SK-N-DZ (cell line): ENCODE results near the gene FAM200C.

Experiments used
- DNase-seq: peaks from one replicate; pipeline ENCODE4 v3.0.0-alpha.2; 2015; ENCODE audit warnings: low spot score

The FAM200C gene

DNA sequence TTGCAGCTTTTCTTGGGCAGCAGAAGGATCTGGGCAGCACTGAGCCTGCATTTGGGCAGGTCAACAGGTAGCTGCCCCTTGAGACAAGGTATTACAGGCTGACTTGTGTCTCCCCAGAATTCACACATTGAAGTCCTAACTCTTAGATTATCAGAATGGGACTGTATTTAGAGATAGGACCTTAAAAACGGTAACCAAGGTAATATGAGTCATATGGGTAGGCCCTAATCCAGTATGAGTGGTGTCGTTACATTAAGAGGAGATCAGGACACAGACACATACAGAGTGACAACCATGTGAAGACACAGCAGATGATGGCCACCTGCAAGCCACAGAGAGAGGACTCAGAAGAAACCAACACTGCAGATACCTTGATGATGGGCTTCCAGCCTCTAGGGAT, 32.6 kb downstream of the FAM200C start:
- no peak for DNase-seq

DNA sequence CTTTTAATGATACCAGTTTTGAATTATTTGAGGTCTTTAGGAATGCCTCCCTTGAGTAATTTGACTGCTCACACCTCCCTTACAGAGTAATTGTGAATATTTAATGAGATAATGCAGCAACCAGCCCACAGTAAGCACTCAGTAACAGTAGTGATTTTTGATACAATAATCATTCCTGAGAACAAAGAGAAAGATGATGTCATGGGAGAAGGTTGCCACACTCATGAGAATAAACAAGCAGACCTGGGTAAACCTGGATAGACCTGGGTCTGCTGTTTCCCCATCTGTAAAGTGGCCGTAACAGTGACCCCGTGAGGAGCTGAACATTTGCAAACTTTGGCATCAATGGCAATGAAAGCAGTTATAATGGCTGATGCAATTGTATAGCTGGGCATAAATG, 33.6 kb downstream of the FAM200C start:
- no peak for DNase-seq

- DNase-seq = no peak
Observed at GRCh38 chr5:160363660-160364395, 36.0 kb downstream of the FAM200C start.

- DNase-seq = no peak
Observed at GRCh38 chr5:160363211-160363610, 36.6 kb downstream of the FAM200C start.

DNA sequence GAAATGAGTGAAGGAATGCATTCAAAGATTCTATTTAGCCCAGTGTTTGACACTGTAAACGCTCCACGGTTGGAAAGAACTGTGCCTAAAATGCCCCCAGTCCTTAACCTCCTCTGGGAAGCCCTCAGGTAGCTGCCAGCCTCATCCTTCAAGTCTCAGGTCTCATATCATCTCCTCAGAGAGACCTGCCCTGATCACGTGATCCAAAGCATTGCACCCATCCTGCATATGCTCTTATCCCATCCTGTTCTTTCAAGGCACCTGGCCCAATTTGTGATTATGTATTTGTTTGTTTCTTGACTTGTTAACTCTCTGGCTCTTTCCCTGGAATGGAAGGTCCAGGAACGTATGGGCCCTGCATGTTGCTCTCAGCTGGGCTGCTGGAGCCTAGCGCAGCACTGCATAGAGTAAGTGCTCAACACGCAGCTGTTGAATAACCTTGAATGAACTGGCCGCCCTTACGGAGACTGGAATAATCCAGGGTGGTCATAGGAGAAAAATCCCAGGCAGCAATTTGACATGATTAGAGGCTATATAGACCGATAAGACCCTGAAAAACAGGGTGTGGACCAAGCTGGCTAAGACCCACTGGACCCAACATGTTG, 38.1 kb downstream of the FAM200C start:
- no peak for DNase-seq

DNA sequence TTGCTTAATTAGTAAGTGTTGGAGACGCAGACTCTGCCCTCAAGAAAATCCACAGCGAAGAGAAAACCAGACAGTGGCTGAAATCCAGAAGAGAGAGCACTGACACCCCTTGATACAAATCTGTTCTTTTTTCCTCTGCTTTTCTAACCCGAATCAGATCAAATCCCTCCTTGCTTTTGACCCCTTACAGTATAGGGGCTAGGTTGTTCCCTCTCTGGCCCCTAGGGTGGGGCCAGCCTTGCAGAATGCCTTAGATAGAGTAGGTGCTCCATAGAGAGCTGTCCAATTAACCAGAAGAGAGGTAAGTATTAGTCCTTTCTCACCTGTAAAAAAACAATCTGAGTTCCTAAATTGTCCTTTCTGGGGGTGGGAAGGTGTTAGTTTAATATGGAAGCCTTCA, 39.5 kb downstream of the FAM200C start:
- DNase-seq = no peak

GRCh38 chr5:160359816-160360215, 40.0 kb downstream of the FAM200C start:
- no peak for DNase-seq

GRCh38 chr5:160359242-160359641, 40.6 kb downstream of the FAM200C start:
- DNase-seq = no peak

GRCh38 chr5:160357861-160358411, 41.9 kb downstream of the FAM200C start:
- no peak for DNase-seq

GRCh38 chr5:160357394-160357793, 42.5 kb downstream of the FAM200C start:
- DNase-seq = no peak

DNA sequence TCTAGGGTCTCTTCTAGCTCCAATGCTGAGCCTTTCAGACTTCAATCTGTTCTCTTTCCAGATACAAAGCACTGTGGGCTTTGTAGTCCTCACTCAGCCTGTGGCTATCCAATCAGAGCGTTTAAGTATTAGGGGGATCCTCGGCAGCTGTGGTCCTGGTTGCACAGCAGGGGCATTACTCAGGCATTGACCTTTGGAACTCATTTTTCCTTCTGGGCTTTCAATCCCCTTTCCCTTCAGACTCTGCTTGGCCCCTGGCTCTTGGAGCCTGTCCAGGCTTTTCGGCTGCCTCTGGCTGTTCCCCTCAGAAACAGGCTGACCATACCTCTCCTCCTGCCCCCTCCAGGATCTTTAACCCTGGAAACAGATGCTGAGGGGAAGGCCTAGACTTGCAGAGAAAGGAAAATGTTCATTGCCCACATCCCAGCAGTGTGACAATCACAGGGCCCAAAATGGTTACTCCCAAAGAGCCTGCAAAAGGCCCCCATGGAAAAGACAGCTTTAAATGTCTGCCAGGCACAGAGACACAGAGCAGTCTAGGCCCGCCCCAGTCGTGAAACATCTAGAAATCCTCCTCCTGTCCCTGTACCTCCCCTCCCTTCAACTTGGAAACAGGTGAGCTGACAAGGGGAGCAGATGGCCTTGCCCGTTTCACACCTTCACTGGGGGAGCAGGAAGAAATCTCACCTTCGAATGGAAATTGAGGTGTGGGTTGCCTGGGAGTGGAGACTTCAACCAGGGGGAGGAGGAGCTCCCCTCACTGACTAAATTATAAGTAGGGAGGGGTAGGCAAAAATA, 43.1 kb downstream of the FAM200C start:
- no peak for DNase-seq

DNA sequence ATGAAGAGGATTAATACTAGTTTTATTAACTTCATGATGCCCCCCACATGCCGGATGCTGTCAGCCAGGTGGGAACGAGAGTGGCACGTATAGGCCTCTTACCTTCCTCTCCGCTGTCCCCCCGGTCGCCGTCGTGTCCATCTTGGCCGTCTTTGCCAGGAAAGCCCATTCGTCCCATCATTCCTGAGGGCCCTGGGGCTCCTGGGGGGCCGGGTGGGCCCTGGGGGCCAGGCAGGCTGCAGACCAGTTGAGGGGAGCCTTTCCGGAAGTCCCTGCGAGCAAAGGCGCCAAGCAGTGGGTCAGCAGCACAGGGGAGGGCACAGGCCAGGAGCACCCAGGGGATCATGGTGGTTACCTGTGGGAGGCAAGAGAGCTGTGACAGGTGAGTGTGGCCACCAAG, 45.2 kb downstream of the FAM200C start:
- DNase-seq = no peak

- DNase-seq = no peak
Observed at GRCh38 chr5:160353379-160353778, 46.5 kb downstream of the FAM200C start.

DNA sequence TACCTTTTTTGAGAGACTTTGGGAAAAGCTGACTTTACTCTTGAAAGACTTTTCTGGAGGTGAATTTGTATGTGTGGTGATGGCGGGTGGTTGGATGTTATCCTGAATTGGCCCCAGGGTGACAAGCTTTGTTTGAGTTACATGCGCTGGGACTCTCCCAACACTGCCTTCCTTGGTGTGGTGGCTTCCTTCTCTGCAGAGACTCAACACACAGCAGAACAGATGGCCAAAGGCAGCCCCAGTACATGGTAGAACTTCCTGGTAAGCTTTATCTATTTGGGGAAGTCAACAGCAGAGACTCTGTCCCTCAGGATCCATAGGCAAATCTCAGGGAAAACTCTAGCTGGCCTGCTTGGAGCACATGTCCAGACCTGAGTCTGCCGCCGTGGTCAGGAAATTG, 47.5 kb downstream of the FAM200C start:
- no peak for DNase-seq

DNA sequence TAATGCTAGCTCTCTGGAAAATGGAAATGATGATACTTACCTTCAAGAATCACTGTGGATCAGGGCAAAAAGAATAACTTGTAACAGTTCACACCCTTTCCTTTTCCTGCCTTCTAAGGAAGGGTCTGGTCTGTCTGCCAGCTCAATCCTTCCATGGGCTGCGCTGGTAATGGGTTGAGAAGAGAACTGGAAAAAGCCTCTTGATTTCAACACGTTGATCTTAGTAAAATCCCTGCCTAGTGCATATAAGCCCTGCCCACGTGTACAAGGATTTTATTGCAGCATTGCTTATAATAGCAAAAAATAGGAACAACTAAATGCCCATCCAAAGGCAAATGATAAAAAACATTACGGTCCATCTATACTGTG, 49.9 kb downstream of the FAM200C start:
- DNase-seq = no peak

DNA sequence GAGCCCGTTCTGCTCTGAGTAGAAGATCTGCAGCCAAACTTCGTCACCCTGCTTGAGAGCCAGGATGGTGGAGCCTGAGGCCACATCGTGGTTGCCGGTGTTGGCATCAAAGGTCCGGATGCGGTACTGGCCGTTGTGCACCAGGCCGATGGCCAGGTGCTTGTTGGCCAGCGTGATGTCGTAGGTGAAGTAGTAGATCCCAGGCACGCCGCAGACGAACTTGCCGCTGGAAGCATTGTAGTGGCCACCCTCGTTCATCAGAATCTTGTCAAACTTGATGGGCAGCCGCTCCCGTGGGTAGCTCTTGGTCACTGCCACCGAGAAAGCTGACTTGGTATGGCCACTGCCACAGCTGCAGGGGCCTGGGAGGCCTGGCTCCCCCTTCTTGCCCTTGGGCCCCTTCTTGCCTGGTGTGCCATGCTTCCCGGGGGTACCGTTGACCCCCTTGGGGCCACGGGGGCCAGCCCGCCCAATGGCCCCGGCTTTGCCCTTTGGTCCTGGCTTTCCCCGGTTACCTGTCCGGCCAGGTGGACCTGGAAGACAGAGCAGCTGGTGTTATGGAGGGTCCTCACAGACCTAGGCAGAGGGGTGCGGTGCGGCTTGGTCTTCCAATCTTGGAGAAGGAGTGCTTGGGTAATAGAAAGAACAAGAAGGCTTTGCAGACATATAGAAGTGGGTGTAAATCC, 50.5 kb downstream of the FAM200C start:
- DNase-seq = no peak

DNA sequence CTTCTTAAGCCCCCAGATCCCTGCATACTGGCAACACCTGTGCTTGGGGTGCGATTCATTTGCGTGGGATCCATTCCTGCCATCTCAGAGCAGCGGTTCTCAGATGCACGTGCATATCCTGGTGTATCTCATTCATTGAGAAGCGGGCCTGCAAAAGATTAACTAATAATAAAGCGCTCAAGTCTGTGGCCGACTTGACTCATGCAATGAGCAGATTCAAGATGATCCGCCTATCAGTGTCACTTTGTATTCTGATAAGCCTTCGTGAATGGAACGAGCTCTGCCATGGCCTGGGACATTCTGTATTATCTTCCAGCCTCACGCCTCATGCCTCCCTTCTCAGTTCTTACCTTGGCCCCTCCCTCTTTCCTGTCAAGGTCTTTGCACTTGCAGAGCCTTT, 51.8 kb downstream of the FAM200C start:
- DNase-seq = peak; percentile 59

DNA sequence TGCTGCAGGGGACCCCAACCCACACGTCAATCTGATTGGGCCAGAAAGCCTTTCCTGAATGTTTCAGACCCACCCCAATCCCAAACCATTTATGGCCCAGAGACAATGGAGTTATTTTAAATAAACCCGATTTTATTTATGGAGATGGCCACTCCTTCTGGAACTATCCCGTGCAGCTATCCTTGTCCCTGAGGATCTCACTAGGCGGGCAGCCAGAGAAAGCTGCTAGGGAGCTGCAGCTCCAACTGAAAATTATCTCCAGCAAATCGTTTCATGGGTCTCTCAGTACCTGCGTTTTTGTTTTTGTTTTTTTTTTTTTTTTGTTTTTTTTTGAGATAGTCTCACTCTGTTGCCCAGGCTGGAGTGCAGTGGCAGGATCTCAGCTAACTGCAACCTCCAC, 52.4 kb downstream of the FAM200C start:
- no peak for DNase-seq
